GM18499 (cell line): ENCODE data around the gene FAM83F.
"Not testable (repeated sequence)": the region's sequence is repeated elsewhere in the genome, so short reads cannot be mapped to it uniquely, and the experiment has no call there.

Experiments used
- ATAC-seq: cut with Tn5 transposase; IDR thresholded peaks from one replicate; pipeline ENCODE4 v1.9.1; 2021; ENCODE audit warnings: moderate number of reproducible peaks; ENCODE audit not compliant: insufficient read depth, unreplicated experiment

FAM83F gene

DNA sequence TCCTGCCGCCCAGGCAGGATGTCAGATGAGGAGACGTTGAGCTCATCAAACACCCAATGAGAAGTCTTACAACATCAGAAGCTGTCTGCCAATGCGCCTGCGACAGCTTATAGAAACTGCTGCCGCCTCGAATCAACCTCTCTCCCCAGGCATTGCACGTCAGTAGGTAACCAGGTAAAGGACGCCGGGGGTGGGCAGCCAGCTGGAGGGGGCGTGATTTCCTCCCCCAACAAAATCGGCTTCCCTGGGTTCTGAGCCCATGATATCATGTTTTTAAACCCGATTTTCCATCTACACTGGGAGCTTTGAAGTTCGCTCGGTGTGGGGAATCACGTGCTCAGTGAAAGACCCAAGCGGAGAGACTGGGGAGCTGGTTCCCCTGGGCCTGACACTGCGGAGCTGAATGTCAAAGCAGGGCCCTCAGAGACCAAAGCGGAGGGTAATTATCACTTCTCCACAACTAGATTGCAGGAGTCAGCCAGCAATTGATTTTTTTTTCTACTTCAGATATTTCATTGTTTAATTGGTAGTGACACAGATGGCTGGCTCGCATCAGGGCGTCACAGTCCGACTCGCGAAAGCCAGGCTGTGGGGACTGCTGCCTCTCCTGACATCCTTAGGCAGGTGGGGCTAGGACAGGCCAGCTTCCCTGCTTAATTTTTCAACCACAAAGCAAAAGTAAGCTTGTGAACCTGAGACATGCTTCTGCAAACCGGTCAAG, 15.4 kb downstream of the FAM83F start:
- ATAC-seq = no peak

DNA sequence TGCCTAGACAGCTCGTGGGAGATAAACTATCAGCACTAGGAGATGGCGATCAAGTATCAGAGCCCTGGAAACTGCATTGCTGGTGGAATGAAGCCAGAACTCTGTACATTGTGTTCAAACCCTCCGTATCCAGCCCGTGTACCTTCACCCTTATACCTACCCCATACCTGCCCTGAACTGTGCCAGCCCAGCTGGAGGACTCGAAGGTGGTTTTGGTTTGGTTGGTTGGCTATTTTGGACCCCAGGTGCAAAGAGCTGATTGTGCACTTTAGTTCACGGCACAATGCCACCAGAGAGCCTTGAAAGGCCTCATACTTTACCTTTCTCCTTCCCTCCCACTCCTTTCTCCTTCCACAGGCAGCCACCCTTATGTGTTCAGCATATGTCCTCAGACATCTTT, 16.0 kb downstream of the FAM83F start:
- no peak for ATAC-seq

- ATAC-seq = no peak
Measured at GRCh38 chr22:40014667-40015248, 20.0 kb downstream of the FAM83F start.

DNA sequence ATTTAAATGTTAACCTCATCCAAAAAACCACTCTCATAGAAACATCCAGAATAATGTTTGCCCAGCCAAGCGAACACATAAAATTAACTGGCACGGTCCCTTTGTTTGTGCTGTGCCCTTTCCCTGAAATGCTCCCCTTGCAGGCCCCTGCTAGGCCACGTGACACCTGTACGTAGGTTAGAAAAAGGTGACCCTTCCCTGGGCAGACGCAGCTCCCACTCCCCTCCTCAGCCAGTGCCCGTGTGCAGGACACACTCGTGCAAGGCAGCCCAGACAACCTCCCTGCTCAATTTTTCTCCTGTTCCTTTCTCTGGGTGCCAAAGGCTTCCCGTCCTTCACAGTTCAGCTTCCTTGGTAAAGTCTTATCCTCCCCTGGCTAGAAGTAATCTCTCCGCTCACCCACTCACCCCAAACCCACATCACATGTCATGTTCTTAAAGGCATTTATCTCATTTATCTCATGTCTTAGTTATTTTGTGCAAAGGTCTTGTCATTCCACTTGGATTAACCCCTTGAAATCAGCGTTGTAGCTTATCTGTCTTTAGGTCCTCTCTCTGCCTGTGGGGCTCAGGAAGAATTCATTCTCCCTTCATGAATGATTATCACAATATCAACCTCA, 20.7 kb downstream of the FAM83F start:
- ATAC-seq = no peak

GRCh38 chr22:40018051-40018450, 23.3 kb downstream of the FAM83F start:
- ATAC-seq = no peak

GRCh38 chr22:40019100-40019499, 24.3 kb downstream of the FAM83F start:
- no peak for ATAC-seq

GRCh38 chr22:40020956-40021355, 26.2 kb downstream of the FAM83F start:
- no peak for ATAC-seq

DNA sequence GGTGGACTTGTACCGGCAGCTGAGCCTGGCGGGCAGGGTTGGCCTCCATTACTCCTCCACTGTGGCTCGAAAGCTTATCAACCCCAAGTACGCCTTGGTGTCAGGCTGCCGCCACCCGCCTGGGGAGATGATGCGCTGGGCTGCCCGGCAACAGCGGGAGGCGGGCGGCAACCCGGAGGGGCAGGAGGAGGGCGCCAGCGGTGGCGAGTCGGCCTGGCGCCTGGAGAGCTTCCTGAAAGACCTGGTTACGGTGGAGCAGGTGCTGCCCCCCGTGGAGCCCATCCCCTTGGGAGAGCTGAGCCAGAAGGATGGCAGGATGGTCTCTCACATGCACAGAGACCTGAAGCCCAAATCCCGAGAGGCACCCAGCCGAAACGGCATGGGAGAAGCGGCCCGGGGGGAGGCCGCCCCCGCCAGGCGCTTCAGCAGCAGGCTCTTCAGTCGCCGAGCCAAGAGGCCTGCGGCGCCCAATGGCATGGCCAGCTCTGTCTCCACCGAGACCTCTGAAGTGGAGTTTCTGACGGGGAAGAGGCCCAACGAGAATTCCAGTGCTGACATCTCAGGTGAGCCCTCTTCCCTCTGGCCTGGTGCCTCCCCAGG, 26.7 kb downstream of the FAM83F start:
- no peak for ATAC-seq

DNA sequence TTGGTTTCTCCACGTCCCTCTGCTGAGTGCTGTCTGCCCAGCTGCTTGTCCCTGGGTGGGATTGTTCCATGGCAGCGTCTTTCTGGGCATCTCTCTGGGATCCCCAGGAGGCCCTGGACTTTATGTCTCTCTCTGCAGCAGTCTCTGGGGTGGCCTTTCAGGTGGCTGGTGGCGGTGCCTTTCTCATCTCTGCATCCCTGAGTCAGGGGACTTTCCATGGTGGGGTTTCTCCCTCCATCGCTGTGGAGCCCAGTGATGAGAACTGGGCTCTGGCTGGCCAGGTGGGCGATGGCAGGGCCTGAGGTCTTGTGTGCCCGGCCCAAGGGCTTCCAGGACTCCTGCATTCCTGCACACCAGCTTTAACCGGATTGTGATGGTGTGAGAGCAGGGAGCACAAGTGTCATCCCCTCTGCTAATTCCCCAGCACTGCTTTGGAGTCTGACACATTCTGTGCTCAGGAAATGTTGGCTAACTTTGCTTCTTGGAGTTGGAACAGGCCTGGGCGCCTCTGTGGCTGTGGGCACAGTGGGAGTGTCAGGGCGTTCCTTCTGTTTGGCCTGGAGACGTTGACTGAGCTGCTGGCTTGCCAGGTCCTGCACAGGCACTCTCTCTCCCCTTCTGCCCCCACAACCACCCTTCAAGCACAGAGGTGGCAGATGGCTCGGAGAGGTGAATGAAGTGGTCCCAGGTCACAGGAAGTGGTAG, 27.9 kb downstream of the FAM83F start:
- ATAC-seq = no peak

GRCh38 chr22:40023341-40023841, 28.6 kb downstream of the FAM83F start:
- ATAC-seq = no peak

- no peak for ATAC-seq
Measured at GRCh38 chr22:40024201-40025061, 29.7 kb downstream of the FAM83F start.

DNA sequence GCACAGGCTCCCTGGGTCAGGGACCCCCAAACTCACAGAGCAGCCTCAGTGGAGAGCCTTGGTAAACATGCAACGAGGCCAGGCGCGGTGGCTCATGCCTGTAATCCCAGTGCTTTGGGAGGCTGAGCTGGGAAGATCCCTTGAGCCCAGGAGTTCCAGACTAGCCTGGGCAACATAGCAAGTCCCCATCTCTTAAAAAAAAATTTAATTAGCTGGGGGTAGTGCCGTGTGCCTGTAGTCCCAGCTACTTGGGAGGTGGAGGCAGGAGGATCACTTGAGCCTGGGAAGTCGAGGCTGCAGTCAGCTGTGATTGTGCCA, 30.3 kb downstream of the FAM83F start:
- not testable (repeated sequence) for ATAC-seq

GRCh38 chr22:40025856-40026255, 31.1 kb downstream of the FAM83F start:
- ATAC-seq = no peak

DNA sequence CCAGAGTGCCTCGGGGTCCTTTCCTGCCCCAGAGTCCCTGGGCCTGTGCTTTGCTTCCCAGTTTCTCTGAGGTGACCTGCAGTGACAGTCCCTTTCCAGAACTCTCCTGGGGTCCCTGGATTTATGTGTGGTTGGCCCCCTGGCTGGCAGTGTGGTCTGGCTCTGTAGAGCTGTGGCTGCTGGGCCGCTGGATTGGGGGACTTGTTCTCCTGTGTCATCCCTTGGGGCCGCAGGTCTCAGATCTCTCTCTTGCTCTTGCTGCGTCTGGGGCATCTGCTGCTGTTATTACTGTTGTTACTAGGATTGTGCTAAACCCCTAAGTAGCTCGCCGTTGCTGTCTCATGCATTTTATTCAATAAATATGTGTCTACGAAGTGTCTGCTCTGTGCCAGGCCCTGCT, 31.9 kb downstream of the FAM83F start:
- no peak for ATAC-seq

- ATAC-seq = no peak
Measured at GRCh38 chr22:40027191-40028097, 32.7 kb downstream of the FAM83F start.

DNA sequence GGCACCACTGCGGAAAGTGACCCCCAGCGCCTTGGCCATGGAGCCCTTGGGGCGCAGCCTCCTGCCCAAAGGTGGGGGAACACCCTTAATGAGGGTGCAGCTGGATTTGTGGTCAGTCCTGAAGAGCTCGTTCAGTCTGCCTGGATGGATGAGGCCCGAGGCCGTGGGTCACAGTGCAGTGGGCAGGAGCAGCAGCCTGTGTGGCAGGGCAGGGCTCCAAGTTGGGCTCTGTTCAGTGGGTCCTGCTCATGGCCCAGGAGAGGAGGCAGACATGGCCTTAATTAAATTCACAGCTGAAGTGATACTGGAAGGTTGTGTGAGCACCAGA, 33.3 kb downstream of the FAM83F start:
- ATAC-seq = no peak

GRCh38 chr22:40029189-40029890, 34.6 kb downstream of the FAM83F start:
- ATAC-seq = no peak

- ATAC-seq = no peak
Measured at GRCh38 chr22:40030026-40030757, 35.4 kb downstream of the FAM83F start.
